Measurements from ENCODE around the gene FIBCD1.
A peak's percentile ranks its signal among the peaks of the same experiment; 100 is the strongest.

The FIBCD1 gene

GRCh38 chr9:130857864-130858738 lies 80.9 kb downstream of the FIBCD1 start:
- Histone ChIP-seq H3K4me2 (ENCODE audit: low read length) (peak overlapping the region; percentile 57), H3K27me3 (ENCODE audit: control insufficient read depth, insufficient read depth, low read length) (no peaks in the 10 kb centered on the region), H3K4me3 (ENCODE audit: low read length) (no peak overlapping the region), H3K36me3 (ENCODE audit: insufficient read depth, low read length) (peaks cover 61% of the 10 kb centered on the region), H3K4me1 (ENCODE audit: control insufficient read depth, insufficient read depth, low read length) (peaks cover 52% of the 10 kb centered on the region), H3K9ac (ENCODE audit: low read depth, low read length) (peak overlapping the region; percentile 82), H3K9me3 (replicated peaks; ENCODE audit: low read length) (no peaks in the 10 kb centered on the region)

GRCh38 chr9:130856474-130856873 lies 82.6 kb downstream of the FIBCD1 start:
- no peak overlapping the region for H3K4me3 ChIP-seq (ENCODE audit: low read length)
- no peak overlapping the region for H3K4me2 ChIP-seq (ENCODE audit: low read length)
- H3K36me3 ChIP-seq (ENCODE audit: insufficient read depth, low read length): peaks cover 50% of the 10 kb centered on the region
- no peaks in the 10 kb centered on the region for H3K9me3 ChIP-seq (replicated peaks; ENCODE audit: low read length)
- no peak overlapping the region for H3K9ac ChIP-seq (ENCODE audit: low read depth, low read length)
- H3K27me3 ChIP-seq (ENCODE audit: control insufficient read depth, insufficient read depth, low read length): no peaks in the 10 kb centered on the region
- H3K4me1 ChIP-seq (ENCODE audit: control insufficient read depth, insufficient read depth, low read length): peaks cover 41% of the 10 kb centered on the region

- Histone ChIP-seq H3K9me3 (replicated peaks; ENCODE audit: low read length) (no peaks in the 10 kb centered on the region), H3K4me2 (ENCODE audit: low read length) (no peak overlapping the region), H3K27me3 (ENCODE audit: control insufficient read depth, insufficient read depth, low read length) (no peaks in the 10 kb centered on the region), H3K36me3 (ENCODE audit: insufficient read depth, low read length) (peaks cover 42% of the 10 kb centered on the region), H3K9ac (ENCODE audit: low read depth, low read length) (no peak overlapping the region), H3K4me1 (ENCODE audit: control insufficient read depth, insufficient read depth, low read length) (peaks cover 33% of the 10 kb centered on the region), H3K4me3 (ENCODE audit: low read length) (no peak overlapping the region)
These were observed 84.2 kb downstream of the FIBCD1 start for GRCh38 chr9:130854835-130855234.

- Histone ChIP-seq H3K9me3 (replicated peaks; ENCODE audit: low read length) (no peaks in the 10 kb centered on the region), H3K9ac (ENCODE audit: low read depth, low read length) (no peak overlapping the region), H3K4me2 (ENCODE audit: low read length) (no peak overlapping the region), H3K36me3 (ENCODE audit: insufficient read depth, low read length) (peaks cover 38% of the 10 kb centered on the region), H3K27me3 (ENCODE audit: control insufficient read depth, insufficient read depth, low read length) (no peaks in the 10 kb centered on the region), H3K4me3 (ENCODE audit: low read length) (no peak overlapping the region), H3K4me1 (ENCODE audit: control insufficient read depth, insufficient read depth, low read length) (peaks cover 35% of the 10 kb centered on the region)
These were observed 85.0 kb downstream of the FIBCD1 start for GRCh38 chr9:130854092-130854491.

- Histone ChIP-seq H3K4me3 (ENCODE audit: low read length) (no peak overlapping the region), H3K9ac (ENCODE audit: low read depth, low read length) (no peak overlapping the region), H3K36me3 (ENCODE audit: insufficient read depth, low read length) (peaks cover 34% of the 10 kb centered on the region), H3K4me1 (ENCODE audit: control insufficient read depth, insufficient read depth, low read length) (peaks cover 35% of the 10 kb centered on the region), H3K9me3 (replicated peaks; ENCODE audit: low read length) (no peaks in the 10 kb centered on the region), H3K27me3 (ENCODE audit: control insufficient read depth, insufficient read depth, low read length) (no peaks in the 10 kb centered on the region), H3K4me2 (ENCODE audit: low read length) (no peak overlapping the region)
These were observed 86.2 kb downstream of the FIBCD1 start for GRCh38 chr9:130852801-130853200.
